Measurements from ENCODE around the gene MYH6.
"Not testable (repeated sequence)": the region's sequence is repeated elsewhere in the genome, so short reads cannot be mapped to it uniquely, and the experiment has no call there.

MYH6 gene

GRCh38 chr14:23407516-23408306, at the start of gene MYH6:
Gene MYH6, minus strand, starts transcription at chr14:23408273. Its CDS starts 1,050 bp downstream, at chr14:23407223.
- DNase-seq = no peak

DNA sequence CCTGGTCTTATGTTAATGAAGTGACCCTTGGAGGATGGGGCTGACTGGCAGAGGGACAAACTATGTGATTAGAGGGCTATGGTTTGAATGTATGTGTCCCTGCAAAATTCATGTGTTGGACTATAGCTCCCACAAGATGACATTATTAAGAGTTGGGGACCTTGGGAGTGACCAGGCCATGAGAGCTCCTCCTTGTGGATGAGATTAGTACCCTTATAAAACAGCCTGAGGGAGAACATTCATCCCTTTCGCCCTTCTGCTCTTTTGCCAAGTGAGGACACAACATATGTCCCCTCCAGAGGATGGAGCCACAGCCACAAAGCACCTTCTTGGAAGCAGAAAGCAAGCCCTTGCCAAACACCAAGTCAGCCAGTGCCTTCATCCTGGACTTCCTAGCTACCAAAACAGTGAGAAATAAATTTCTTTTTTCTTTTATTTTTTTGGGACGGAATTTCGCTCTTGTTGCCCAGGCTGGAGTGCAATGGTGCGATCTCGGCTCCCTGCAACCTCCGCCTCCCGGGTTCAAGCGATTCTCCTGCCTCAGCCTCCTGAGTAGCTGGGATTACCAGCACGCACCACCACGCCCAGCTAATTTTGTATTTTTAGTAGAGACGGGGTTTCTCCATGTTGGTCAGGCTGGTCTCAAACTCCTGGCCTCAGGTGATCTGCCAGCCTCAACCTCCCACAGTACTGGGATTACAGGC, 49.0 kb upstream of the MYH6 start:
- DNase-seq = not testable (repeated sequence)

- DNase-seq = no peak
Measured at GRCh38 chr14:23454445-23454856, 46.4 kb upstream of the MYH6 start.

GRCh38 chr14:23452237-23452636, 44.2 kb upstream of the MYH6 start:
- DNase-seq = no peak

- DNase-seq = no peak
Measured at GRCh38 chr14:23450379-23450778, 42.3 kb upstream of the MYH6 start.

DNA sequence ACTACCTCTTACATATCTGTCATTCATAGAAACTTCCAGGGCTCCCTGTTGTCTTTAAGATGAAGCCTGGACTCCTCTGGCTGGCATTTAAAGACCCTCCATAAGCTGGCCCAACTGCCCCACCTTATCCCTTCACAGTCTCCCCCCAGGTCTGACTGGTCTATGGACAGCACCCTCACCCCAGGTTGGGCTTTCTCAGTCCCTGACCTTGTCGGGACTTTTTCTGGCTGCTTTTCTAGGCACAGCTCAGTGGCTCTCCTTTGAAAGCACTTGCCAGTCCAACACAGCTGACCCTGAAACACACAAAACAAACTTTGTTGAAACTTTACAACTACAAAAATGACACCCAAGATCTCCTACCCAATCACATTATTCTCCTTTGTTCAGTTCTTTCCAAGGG, 41.2 kb upstream of the MYH6 start:
- DNase-seq = no peak

DNA sequence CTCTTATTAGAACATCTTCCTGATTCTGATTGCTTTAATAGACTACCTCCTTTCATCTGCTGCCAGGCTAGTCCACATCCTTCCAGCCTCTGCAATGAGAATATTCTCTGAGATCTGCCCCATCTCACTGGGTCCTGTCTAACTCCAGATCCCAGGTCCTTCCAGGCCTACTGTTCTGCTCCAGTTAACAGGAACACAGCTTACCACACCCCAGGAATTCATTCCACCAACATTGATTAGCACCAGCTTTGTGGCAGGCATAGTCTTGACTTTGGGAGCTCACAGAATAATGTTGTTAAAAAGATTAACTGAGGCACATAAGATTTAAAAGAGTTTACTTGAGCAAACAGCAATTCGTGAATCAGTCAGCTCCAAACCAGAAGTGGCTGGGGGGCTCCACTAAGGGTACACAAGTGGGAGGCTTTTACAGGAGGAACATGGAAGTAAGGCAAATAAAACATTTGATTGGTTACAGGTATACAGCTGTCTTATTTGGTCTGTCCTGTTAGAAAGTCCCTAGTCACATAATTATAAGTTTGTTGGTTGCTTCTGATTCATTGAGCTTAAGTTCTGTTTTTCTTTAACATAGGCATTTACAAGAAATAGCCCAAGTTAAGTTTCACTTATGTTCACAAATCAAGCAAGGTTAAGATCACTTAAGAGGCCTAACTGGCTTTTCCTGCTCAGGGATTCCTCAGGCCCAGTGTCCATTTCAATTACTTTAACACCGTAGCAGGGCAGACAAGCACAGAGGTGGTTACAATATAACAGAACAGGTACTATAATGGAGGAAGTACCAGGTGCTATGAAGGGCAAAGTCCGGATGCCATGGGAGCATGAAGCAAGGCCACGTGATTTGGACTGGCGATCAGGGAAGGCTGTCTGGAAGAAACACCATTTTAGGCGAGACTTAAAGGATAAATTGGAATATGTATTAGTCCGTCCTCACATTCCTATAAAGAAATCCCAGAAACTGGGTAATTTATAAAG, 39.6 kb upstream of the MYH6 start:
- no peak for DNase-seq

GRCh38 chr14:23446291-23446851, 38.3 kb upstream of the MYH6 start:
- DNase-seq = no peak

DNA sequence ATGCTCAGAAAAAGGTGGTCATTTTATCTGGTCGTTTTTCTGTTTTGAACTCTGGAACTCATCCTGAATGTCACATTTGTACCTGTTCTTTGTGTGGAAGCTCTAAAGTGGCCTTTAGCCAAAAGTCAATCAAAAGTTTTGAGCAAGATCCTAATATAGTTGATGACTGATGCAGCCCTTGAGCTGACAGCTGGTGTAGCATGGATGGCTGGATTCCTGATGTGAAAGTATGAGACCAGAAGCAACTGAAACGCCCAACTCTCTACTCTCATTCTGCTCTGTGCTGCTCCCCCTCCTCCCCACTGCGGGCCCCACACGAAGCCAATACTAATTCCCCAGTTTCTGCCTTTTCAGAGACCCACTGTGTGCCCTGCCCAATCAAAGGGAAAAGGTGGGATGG, 37.7 kb upstream of the MYH6 start:
- no peak for DNase-seq

DNA sequence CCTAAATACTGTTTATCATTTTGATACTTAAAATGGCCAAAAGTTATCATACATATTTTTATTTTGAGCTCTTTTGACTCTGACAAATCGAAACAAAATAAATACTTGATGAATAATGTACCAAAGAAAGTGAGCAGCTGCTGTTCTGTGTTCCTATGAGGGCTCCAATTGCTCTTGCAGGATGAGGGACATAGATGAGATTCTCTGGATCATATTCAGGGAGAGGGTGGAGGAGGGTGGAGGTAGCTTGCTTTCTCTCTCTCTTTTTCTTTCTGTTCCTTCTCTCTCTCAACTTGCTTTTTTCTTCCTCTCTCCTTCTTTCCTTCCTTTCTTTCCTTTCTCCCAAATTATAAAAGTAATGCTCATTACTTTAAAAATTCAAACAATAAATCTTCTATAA, 36.2 kb upstream of the MYH6 start:
- no peak for DNase-seq

DNA sequence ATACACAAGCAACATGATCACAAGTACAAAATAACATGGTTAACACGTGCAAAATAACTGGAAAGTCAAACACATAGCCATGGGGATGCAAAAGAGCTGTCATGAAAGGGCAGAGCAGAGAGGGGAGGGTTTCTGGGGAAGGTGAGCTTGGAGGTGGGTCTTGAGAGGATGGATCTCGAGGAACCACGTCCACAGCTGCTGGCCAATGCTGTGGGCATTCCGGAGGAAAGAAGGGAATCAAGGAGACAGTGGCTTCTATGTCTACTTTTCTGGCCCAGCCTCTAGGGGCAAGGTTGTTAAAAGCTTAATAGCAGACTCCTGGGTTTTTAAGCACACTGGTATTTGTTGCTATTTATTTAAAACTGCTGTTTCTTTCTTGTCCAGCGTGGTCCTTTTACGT, 35.8 kb upstream of the MYH6 start:
- no peak for DNase-seq

DNA sequence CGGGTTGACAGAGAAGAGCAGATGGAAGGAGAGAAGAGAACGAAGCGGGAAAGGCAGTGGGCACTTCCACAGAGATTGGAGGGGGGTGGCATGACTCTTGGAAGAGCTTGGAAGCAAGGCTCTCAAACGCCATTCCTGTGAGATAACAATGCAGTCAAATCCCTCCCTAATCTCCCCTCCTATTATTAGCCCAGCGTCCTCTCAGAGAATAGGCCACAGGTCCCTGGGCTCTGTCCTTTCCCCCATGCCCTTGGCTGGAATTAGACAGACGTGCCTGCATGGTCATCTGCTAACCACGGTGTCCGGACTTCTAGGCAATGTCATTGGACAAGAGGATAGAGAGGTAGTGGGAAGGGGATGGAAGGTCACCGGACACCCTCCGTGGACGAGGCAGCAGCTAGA, 35.3 kb upstream of the MYH6 start:
- DNase-seq = no peak

GRCh38 chr14:23442721-23443356, 34.8 kb upstream of the MYH6 start:
- no peak for DNase-seq

DNA sequence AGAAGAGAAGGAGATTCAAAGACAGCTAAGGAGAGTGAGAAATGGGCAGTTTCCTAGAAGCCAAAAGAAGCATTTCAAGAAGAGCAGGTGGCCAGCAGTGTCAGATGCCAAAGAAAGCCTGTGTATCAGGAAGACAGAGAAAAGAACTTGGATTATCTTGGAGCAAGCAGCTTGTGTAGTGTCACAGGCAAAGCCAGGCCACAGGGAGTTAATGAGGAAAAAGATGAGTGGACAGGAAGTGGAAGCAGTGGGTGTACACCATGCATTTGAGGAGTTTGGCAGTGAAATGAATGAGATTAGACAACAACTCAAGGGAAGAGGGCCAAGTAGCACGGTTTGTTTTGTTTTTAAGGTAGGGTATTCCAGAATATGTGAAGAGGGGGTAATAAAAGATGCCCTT, 33.0 kb upstream of the MYH6 start:
- DNase-seq = no peak

GRCh38 chr14:23439107-23439835, 31.2 kb upstream of the MYH6 start:
- no peak for DNase-seq

- DNase-seq = no peak
Measured at GRCh38 chr14:23438101-23438971, 30.3 kb upstream of the MYH6 start.

GRCh38 chr14:23437133-23438100, 29.3 kb upstream of the MYH6 start:
- DNase-seq = no peak

DNA sequence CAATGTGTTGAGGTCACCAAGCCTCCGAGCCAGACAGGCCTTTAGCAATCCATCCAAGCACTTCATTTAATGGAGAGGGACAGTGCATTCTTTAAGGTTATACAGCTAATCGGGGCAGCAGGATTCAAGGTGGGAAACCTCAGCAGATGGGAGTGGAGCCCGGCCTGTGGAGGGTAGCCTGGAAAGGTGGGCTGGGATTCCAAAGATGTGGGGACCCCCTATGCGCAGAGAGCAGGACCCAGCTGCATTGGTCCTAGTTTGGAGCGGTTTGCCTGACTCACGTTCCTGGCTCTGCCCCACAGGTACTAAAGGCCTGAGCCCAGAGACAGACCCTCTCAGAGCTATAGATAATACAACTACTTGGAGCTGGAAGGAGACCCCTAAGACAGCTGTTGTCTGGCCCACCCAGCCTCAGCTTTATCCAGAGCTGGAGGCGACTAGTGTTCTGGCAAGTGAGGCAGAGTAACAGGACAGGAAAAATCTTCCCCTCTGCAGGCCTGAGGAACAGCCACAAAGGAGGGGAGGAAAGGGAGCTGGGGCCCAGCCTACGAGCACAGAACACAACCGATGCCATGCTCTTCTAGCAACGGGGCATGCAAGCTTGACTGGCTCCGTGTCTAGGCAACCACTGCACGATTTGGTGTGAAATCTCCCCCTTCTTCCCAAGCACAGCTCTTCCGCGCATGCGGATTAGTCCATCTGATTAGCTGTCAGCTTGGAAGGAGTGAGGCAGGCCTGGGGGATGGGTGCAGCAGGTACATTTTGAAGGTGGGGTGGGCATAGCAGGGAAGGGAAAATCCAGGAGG, 28.5 kb upstream of the MYH6 start:
- DNase-seq = no peak

Measured in activated CD4-positive, alpha-beta T cell treated with anti-CD3 and anti-CD28 coated beads, Interleukin-2, amount 50 U/mL, for 1 hour (primary cell).